Suprapubic skin (tissue), 4 donors: ENCODE measurements around the gene CBR1.

Source experiments
- POLR2A ChIP-seq, 2 donors: fragments of 450-650 bp; IDR thresholded peaks; one replicate each; pipeline ENCODE4 v1.6.1; 2017; ENCODE audit warnings: antibody characterized with exemption in 2 of 2, mild to moderate bottlenecking in 2 of 2, moderate library complexity in 2 of 2
- POLR2AphosphoS5 ChIP-seq, 3 donors: sonication (generic); formaldehyde crosslinking; IDR thresholded peaks; one replicate each; pipeline ENCODE4 v1.6.1; 2017; ENCODE audit warnings: antibody characterized with exemption in 3 of 3

- no peak for TF ChIP-seq POLR2A (IDR thresholded peaks at IDR 0.05)
- no peak for TF ChIP-seq POLR2AphosphoS5 (IDR thresholded peaks at IDR 0.05)
Measured at GRCh38 chr21:36040389-36040788, 29.4 kb upstream of the CBR1 start.
